ENCODE measurements around the gene ZC3H7B.

The ZC3H7B gene

DNA sequence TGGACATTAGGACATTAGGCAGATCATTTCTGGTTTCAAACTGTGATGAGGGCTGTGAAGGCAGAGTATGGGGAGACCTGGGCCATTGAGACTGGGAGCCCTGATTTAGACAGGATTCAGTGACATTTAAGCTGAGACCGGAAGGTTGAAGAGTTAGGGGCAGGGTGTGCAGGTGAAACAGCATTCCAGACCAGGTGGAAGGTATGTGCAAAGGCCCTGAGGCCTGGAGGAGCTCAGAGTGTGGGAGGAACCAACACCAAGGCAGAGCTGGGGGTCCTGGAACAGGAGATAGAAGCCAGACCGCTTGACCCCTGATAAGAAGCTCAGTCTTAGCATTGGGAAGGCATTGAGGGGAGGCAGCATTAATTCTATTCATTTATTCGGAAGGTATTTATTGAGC is 32.5 kb downstream of the ZC3H7B start:
- no peak for DNase-seq (ENCODE audit: low spot score)
- TF ChIP-seq, protein P1, sequence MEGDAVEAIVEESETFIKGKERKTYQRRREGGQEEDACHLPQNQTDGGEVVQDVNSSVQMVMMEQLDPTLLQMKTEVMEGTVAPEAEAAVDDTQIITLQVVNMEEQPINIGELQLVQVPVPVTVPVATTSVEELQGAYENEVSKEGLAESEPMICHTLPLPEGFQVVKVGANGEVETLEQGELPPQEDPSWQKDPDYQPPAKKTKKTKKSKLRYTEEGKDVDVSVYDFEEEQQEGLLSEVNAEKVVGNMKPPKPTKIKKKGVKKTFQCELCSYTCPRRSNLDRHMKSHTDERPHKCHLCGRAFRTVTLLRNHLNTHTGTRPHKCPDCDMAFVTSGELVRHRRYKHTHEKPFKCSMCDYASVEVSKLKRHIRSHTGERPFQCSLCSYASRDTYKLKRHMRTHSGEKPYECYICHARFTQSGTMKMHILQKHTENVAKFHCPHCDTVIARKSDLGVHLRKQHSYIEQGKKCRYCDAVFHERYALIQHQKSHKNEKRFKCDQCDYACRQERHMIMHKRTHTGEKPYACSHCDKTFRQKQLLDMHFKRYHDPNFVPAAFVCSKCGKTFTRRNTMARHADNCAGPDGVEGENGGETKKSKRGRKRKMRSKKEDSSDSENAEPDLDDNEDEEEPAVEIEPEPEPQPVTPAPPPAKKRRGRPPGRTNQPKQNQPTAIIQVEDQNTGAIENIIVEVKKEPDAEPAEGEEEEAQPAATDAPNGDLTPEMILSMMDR (IDR thresholded peaks at IDR 0.05; ENCODE audit: extremely low read depth, missing control alignments): no peak

DNA sequence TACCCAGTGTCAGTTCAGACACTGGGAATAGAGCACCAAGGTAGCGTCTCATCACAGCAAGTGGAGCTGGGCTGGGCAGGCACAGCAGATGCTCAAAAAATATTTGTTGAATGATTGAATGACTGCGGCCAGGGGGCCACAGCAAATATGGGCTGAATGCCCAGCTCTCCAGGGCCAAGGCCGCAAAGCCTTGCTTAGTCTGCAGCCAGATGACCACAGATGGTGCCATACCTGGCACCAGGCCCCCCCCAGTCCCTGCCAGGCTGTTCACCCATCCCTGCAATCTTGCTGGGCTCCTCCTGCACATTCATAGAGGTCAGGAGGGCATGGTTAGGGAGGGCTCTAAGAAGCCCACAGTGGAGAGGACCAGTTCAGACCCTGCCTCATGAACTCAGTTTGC is 32.9 kb downstream of the ZC3H7B start:
- DNase-seq (ENCODE audit: low spot score): no peak
- TF ChIP-seq, protein P1 (IDR thresholded peaks at IDR 0.05; ENCODE audit: extremely low read depth, missing control alignments): no peak

DNA sequence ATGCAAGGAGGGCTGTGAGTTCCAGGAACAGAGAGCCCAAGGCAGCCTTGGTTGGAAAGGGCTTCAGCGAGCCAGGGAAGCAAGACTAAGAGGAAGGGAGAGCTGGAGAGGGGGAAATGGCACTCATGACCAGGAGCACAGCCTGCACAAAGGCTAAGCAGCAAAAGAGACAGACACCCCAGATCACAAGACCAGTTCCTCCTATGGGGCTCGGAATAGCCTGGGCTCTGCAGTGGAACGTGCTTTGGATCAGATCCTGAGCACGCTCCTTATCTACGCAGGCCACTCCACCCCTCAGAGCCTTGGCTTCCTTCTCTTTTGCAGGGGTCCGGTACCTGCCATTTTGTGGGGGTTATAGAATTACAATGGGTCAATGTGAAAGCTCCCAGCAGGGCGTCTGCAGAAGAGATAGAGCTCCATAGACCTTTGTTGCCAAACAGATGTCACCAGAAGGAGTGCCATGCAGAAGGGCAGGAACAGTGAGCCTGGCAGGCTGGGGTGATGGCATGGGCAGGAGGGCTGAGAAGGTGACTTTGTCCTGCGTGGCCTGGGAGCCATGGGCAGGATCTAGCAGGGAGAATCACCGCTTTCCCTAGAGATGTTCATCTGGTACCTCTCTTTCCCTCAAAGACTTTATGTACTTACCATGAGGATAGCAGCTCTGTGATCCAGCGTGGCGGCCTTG is 33.8 kb downstream of the ZC3H7B start:
- no peak for DNase-seq (ENCODE audit: low spot score)
- TF ChIP-seq, protein P1 (IDR thresholded peaks at IDR 0.05; ENCODE audit: extremely low read depth, missing control alignments): no peak

GRCh38 chr22:41338614-41339212 is 37.4 kb downstream of the ZC3H7B start:
- TF ChIP-seq, protein P1 (IDR thresholded peaks at IDR 0.05; ENCODE audit: extremely low read depth, missing control alignments): no peak
- no peak for DNase-seq (ENCODE audit: low spot score)

GRCh38 chr22:41339823-41340222 is 38.5 kb downstream of the ZC3H7B start:
- TF ChIP-seq, protein P1 (IDR thresholded peaks at IDR 0.05; ENCODE audit: extremely low read depth, missing control alignments): no peak
- DNase-seq (ENCODE audit: low spot score): no peak

GRCh38 chr22:41340357-41340756 is 39.0 kb downstream of the ZC3H7B start:
- TF ChIP-seq, protein P1 (IDR thresholded peaks at IDR 0.05; ENCODE audit: extremely low read depth, missing control alignments): no peak
- no peak for DNase-seq (ENCODE audit: low spot score)

DNA sequence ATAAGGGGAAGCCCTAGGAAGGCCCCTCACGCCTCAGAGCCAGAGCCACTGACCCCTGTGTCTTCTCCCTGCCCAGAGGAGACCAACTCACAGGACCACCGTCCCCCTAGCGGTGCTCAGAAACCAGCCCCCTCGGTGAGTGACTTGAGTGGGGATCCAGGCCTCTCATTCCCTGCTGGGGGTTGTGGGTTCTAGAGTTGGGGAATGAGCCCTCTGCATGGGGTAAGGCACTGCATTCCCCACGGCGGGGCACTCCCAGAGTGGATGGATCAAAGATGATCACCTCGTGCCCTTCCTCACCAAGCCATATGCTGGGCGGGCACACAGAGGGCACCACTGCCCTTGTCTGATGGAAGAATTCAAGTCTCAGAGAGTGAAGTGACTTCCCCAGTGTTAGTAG is 39.7 kb downstream of the ZC3H7B start:
- TF ChIP-seq, protein P1 (IDR thresholded peaks at IDR 0.05; ENCODE audit: extremely low read depth, missing control alignments): no peak
- DNase-seq (ENCODE audit: low spot score): no peak
